ENCODE data around the gene SCAPER. TPM values are rescaled to one million over a fixed set of nuclear protein-coding genes. Genes with fewer than 3 reads are reported as not detected.

The SCAPER gene
- total and polyA plus RNA-seq, 8 donors: 4.9 to 136 (median 18.2) TPM

DNA sequence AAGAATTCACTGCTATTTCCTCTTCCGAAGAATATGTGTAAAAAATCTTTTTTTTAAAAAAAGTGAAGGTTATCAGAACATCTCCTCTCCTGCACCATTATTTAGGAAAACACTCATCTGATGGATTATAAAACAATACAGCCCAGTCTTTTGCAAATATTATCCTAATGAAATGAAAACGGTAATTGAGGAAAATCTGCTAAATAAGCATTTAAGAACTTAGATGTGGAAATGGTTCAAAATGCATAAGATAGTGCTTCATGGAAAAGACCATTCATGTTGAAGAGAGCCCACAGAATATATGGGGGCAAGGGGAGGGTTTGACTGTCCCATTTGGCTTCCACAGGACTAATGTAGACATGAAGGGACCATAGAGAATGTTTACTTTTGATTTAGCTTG is 520.7 kb downstream of the SCAPER start:
- no peaks in the 10 kb centered on the region for H3K9me3 ChIP-seq
- DNase-seq: no peak
- no peaks in the 10 kb centered on the region for H3K27me3 ChIP-seq
- H3K4me3 ChIP-seq: no peak overlapping the region
- H3K4me1 ChIP-seq: no peaks in the 10 kb centered on the region
- TF ChIP-seq POLR2A (IDR thresholded peaks at IDR 0.05) (no peak), POLR2AphosphoS5 (IDR thresholded peaks at IDR 0.05) (no peak), EP300 (IDR thresholded peaks at IDR 0.05) (no peak)
- TF ChIP-seq, protein P1, sequence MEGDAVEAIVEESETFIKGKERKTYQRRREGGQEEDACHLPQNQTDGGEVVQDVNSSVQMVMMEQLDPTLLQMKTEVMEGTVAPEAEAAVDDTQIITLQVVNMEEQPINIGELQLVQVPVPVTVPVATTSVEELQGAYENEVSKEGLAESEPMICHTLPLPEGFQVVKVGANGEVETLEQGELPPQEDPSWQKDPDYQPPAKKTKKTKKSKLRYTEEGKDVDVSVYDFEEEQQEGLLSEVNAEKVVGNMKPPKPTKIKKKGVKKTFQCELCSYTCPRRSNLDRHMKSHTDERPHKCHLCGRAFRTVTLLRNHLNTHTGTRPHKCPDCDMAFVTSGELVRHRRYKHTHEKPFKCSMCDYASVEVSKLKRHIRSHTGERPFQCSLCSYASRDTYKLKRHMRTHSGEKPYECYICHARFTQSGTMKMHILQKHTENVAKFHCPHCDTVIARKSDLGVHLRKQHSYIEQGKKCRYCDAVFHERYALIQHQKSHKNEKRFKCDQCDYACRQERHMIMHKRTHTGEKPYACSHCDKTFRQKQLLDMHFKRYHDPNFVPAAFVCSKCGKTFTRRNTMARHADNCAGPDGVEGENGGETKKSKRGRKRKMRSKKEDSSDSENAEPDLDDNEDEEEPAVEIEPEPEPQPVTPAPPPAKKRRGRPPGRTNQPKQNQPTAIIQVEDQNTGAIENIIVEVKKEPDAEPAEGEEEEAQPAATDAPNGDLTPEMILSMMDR (IDR thresholded peaks at IDR 0.05): no peak
- 89 to 94% (median 90%) methylated on average over 2 of the region's 2 CpGs for WGBS, 5 donors
- peaks cover 0 to 12% (median 3%) of the 10 kb centered on the region in 4 donors for H3K36me3 ChIP-seq
- intact Hi-C loops (cut with DNase I; ENCODE audit: low total_unique reads): no loop called here
- H3K27ac ChIP-seq: no peak overlapping the region

DNA sequence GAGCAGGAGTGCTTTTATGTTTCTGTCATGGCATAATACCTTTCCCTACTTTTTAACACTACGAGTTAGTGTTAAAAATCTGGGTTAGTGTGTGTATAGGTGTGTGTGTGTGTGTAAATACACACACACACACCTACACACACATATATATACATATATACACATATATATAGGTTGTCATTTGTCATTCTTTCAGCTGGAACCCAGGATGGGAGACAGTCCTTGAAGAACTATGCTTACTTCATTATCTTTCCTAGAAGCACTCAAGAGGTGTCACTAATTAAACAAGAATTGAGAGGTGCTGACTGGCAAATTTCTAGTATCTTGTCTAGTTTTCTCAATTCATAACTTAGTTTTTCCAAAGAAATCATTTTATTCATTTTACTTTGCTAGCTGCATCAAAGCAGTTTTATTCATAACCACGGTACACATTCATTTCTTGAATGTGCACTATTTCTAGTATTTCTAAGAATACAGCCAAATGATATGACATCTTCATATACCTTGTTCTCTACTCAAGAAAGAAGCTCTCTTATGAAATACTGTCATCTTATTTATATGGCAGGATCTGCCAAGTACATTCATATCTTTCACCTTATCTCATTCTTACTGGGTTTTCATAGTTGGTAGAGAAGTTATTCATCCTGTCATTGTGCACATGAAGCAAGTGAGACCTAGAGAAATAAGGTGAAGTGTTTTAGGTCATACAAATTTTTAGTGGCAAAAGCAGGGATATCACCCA is 522.0 kb downstream of the SCAPER start:
- Histone ChIP-seq H3K4me1 (no peaks in the 10 kb centered on the region), H3K9me3 (no peaks in the 10 kb centered on the region), H3K4me3 (no peak overlapping the region), H3K36me3 (peaks cover 0 to 12% (median 3%) of the 10 kb centered on the region in 4 donors), H3K27me3 (no peaks in the 10 kb centered on the region), H3K27ac (no peak overlapping the region)
- DNase-seq: no peak
- WGBS, 5 donors: 90 to 95% (median 91%) methylated on average over 2 of the region's 2 CpGs
- no peak for TF ChIP-seq POLR2AphosphoS5 (IDR thresholded peaks at IDR 0.05)
- TF ChIP-seq EP300 (IDR thresholded peaks at IDR 0.05): no peak
- TF ChIP-seq, protein P1 (IDR thresholded peaks at IDR 0.05): no peak
- no peak for TF ChIP-seq POLR2A (IDR thresholded peaks at IDR 0.05)
- intact Hi-C loops (cut with DNase I; ENCODE audit: low total_unique reads): no loop called here

DNA sequence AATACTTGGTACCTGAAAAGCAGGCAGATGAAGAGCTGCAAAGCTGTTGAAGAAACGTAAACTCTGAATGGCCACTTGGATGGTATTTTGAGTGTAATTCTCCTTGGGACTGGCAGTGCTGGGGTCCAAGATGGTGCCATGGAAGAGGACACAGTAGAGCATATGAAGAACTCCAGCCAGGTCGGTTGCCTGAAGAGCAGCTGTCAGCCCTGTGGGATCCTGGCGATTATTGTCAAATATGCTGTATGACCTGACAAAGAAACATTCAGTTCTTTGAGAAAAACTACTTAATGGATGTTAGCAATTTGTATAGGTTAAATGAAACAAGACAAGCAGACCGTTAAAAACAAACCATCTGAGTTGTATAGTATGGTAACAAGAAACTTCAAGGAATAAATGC is 523.8 kb downstream of the SCAPER start:
- intact Hi-C loops (cut with DNase I; ENCODE audit: low total_unique reads): no loop called here
- Histone ChIP-seq H3K4me3 (no peak overlapping the region), H3K27me3 (no peaks in the 10 kb centered on the region), H3K36me3 (peaks cover 0 to 8% (median 3%) of the 10 kb centered on the region in 4 donors), H3K4me1 (peaks cover 0 to 16% (median 8%) of the 10 kb centered on the region in 4 donors), H3K9me3 (no peaks in the 10 kb centered on the region), H3K27ac (no peak overlapping the region)
- TF ChIP-seq, protein P1 (IDR thresholded peaks at IDR 0.05): no peak
- no peak for TF ChIP-seq EP300 (IDR thresholded peaks at IDR 0.05)
- no peak for TF ChIP-seq POLR2A (IDR thresholded peaks at IDR 0.05)
- no peak for TF ChIP-seq POLR2AphosphoS5 (IDR thresholded peaks at IDR 0.05)
- no peak for DNase-seq
- 90 to 95% (median 93%) methylated on average over 4 of the region's 4 CpGs for WGBS, 5 donors

DNA sequence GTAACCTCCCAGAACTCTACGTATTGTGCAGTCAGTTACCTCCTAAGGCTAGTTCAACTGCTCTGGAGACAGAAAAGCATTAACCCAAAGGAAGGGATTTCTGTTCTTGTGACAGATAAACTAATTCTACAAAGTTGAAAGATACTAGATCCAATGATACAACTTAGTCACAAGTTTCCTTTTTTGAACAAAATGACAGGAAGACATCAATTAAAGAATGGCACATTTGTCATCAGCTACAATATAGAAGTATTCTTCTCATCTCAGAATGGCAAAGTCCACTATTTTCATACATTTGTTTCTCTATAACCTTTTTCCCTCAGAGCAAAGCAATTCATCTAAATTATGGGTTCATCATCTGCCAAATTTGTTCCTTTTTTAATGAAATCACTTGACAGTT is 524.9 kb downstream of the SCAPER start:
- 83 to 97% (median 92%) methylated on average over 1 of the region's 1 CpG for WGBS, 5 donors
- no peaks in the 10 kb centered on the region for H3K9me3 ChIP-seq
- intact Hi-C loops (cut with DNase I; ENCODE audit: low total_unique reads): no loop called here
- no peak overlapping the region for H3K4me3 ChIP-seq
- no peak for DNase-seq
- TF ChIP-seq EP300 (IDR thresholded peaks at IDR 0.05): no peak
- TF ChIP-seq, protein P1 (IDR thresholded peaks at IDR 0.05): no peak
- no peak for TF ChIP-seq POLR2A (IDR thresholded peaks at IDR 0.05)
- TF ChIP-seq POLR2AphosphoS5 (IDR thresholded peaks at IDR 0.05): no peak
- peaks cover 0 to 16% (median 5%) of the 10 kb centered on the region in 4 donors for H3K36me3 ChIP-seq
- H3K4me1 ChIP-seq: peaks cover 0 to 17% (median 12%) of the 10 kb centered on the region in 4 donors
- H3K27me3 ChIP-seq: no peaks in the 10 kb centered on the region
- H3K27ac ChIP-seq: no peak overlapping the region
